ENCODE results near the gene GRM2. TPM values are rescaled to one million over a fixed set of nuclear protein-coding genes. Genes with fewer than 3 reads are reported as not detected.

GRM2 gene
- total and polyA plus RNA-seq, 10 of the 15 experiments (the other 5 are each of a cell fraction or from before 2014, with no cell fraction given): 0.01 to 0.14 (median 0.06) TPM; not detected in 5

DNA sequence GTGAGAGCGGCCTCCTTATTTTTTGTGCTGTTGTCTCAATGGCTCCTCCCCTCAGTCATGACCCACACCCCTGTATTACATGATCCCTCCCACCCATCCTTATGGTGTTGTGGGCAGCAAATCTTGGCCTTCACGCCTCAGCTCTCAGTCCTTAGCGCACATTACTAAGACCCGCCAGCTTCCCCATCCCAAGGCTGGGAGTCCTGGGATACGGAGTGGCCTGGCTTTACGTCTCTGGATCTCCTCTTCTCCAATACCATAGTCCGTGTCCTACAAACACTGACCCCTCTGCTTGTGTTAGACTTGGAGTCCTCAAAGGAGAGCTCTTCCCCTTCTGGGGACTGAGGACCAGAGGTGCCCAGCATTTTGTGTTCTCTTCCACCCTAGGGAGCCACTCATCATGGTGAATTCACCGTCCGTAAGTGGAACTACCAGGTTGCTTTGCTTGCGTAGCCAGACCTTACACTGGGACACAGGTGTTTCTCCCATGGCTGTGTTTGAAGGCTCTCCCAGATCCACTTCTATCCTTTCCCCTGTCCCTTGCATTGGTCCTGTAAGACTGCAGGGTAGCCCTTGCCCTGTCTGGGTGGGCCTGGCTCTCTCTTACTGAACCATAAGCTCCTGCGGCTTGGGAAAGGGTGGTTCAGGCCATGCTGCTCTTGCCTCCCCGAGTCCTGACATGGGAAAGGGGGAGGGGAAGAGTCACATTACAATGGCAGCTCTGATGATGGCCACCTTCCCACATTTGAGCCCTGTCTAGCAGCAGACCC, 13.6 kb downstream of the GRM2 start:
- CTCF ChIA-PET: interaction anchor here (0.6 to 5.6 kb wide), 5 partner anchors 38 to 219 kb away, joined by 3 to 116 read pairs (median 13); no protein-coding TSS in a partner anchor

DNA sequence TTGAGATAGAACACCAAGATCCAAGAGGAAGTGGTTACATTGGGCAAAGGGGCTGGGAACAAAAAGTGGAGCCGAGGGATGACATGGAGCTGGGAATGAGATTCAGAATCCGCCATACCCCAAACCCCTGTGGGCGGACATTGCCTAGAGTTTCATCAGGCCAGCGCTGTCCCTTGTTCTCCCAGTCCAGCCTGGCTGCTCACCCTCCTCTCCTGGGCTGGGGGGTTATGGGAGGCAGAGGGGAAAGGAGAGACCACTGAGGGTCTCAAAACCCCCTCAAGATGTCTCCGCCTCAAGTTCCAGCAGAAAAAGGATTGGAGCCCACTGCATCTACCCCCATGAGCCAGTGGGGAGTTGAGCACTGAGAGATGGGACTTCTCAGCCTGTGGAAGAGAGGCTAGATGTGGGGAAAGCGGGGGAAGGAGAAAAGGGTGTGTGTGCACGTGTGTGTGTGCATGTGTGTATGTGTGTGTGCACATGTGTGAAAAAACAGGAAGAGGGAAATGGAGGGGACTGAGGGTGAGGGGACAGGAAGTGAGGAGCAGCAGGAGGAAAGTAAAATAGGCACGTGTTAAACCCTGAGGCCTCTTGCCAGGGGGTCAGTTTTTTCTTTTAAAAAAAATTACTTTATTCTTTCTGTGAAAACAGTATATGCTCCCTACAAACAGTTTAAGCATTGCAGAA, 14.3 kb downstream of the GRM2 start:
- ChIA-PET SMC1A (ENCODE audit: uncharacterized antibody, unreplicated experiment) (interaction anchor here (0.7 to 3.0 kb wide), 2 partner anchors 10 to 77 kb away, joined by 3 to 24 read pairs; no protein-coding TSS in a partner anchor), POLR2A (interaction anchor here (1.2 kb wide), 1 partner anchor 43 kb away, joined by 3 read pairs; no protein-coding TSS in a partner anchor), RAD21 (ENCODE audit: unreplicated experiment) (interaction anchor here (2.8 kb wide), 1 partner anchor 77 kb away, joined by 47 read pairs; no protein-coding TSS in a partner anchor), CTCF (interaction anchor here (1.4 to 5.6 kb wide), 2 partner anchors 51 to 78 kb away, joined by 3 to 116 read pairs; no protein-coding TSS in a partner anchor)
- no peaks in the 10 kb centered on the region for H3K4me1 ChIP-seq (ENCODE audit: control insufficient read depth, insufficient read depth, low read length)
- DNase-seq (ENCODE audit: low read depth, low spot score) (no peak), FAIRE-seq (no peak), ATAC-seq (no peak)
- BruUV-seq (replicated peaks): no TSS peak
- no peaks in the 10 kb centered on the region for H4K20me1 ChIP-seq (ENCODE audit: control insufficient read depth, insufficient read depth)
- H3K4me3 ChIP-seq: no peak overlapping the region
- H3K4me2 ChIP-seq (ENCODE audit: control insufficient read depth, insufficient read depth): no peak overlapping the region
- H2AFZ ChIP-seq (ENCODE audit: control insufficient read depth, low read depth, low read length): no peak overlapping the region
- in situ Hi-C loops (cut with MboI): no loop called here
- no peaks in the 10 kb centered on the region for H3K79me2 ChIP-seq (ENCODE audit: control insufficient read depth, insufficient read depth, low read length)
- 47% methylated on average over 8 of the region's 8 CpGs for WGBS (ENCODE audit: insufficient coverage, insufficient replicate concordance, low lambda C conversion rate, missing lambda C conversion rate)
- H3K27ac ChIP-seq (ENCODE audit: control insufficient read depth, insufficient read depth): no peak overlapping the region
- intact Hi-C loops (cut with micrococcal nuclease; ENCODE audit: unreplicated experiment): no loop called here
- H3K9me3 ChIP-seq (replicated peaks; ENCODE audit: control insufficient read depth, insufficient read depth, low read length): no peaks in the 10 kb centered on the region
- H3K27me3 ChIP-seq (replicated peaks in 1 of 2; ENCODE audit: control insufficient read depth in 2 of 2, insufficient read depth in 2 of 2, low read length in 1 of 2): no peaks in the 10 kb centered on the region
- TF ChIP-seq CEBPB (IDR thresholded peaks at IDR 0.05; ENCODE audit: borderline replicate concordance in 1 of 2, low read depth in 2 of 2, low read length in 2 of 2): no peak
- TF ChIP-seq BHLHE40 (IDR thresholded peaks at IDR 0.05; ENCODE audit: borderline replicate concordance in 1 of 2, low read depth in 2 of 2, low read length in 1 of 2): peak; percentile 44 to 57; a peak in 3 of 4 replicates
- H3K9ac ChIP-seq (ENCODE audit: control insufficient read depth, insufficient read depth, low read length): no peak overlapping the region
- H3K36me3 ChIP-seq (ENCODE audit: control insufficient read depth in 2 of 2, insufficient read depth in 2 of 2, low read length in 1 of 2): no peaks in the 10 kb centered on the region

More for the DNA sequence above, 13.6 kb downstream of the GRM2 start:
- no peak overlapping the region for H3K9ac ChIP-seq (ENCODE audit: control insufficient read depth, insufficient read depth, low read length)
- ATAC-seq (no peak), FAIRE-seq (no peak), DNase-seq (ENCODE audit: low read depth, low spot score) (no peak)
- H3K27ac ChIP-seq (ENCODE audit: control insufficient read depth, insufficient read depth): no peak overlapping the region
- ChIA-PET SMC1A (ENCODE audit: uncharacterized antibody, unreplicated experiment) (interaction anchor here (0.7 to 3.0 kb wide), 2 partner anchors 10 to 77 kb away, joined by 3 to 24 read pairs; no protein-coding TSS in a partner anchor), RAD21 (ENCODE audit: unreplicated experiment) (interaction anchor here (1.8 to 2.8 kb wide), 2 partner anchors 78 to 221 kb away, joined by 5 to 47 read pairs; partner anchors contain the start of gene DCAF1), POLR2A (interaction anchor here (1.2 kb wide), 1 partner anchor 44 kb away, joined by 3 read pairs; no protein-coding TSS in a partner anchor)
- no peak overlapping the region for H3K4me3 ChIP-seq
- H3K79me2 ChIP-seq (ENCODE audit: control insufficient read depth, insufficient read depth, low read length): no peaks in the 10 kb centered on the region
- H2AFZ ChIP-seq (ENCODE audit: control insufficient read depth, low read depth, low read length): no peak overlapping the region
- intact Hi-C loops (cut with micrococcal nuclease; ENCODE audit: unreplicated experiment): no loop called here
- H3K36me3 ChIP-seq (ENCODE audit: control insufficient read depth in 2 of 2, insufficient read depth in 2 of 2, low read length in 1 of 2): no peaks in the 10 kb centered on the region
- BruUV-seq (replicated peaks): no TSS peak
- in situ Hi-C loops (cut with MboI): no loop called here
- no peaks in the 10 kb centered on the region for H3K4me1 ChIP-seq (ENCODE audit: control insufficient read depth, insufficient read depth, low read length)
- TF ChIP-seq FOXK2 (IDR thresholded peaks at IDR 0.05) (no peak), KAT2A (conservative IDR thresholded peaks at IDR 0.05; ENCODE audit: control insufficient read depth, low read depth, low read length) (no peak)
- no peak overlapping the region for H3K4me2 ChIP-seq (ENCODE audit: control insufficient read depth, insufficient read depth)
- WGBS (ENCODE audit: insufficient coverage, insufficient replicate concordance, low lambda C conversion rate, missing lambda C conversion rate): 54% methylated on average over 12 of the region's 12 CpGs
- no peaks in the 10 kb centered on the region for H3K27me3 ChIP-seq (replicated peaks in 1 of 2; ENCODE audit: control insufficient read depth in 2 of 2, insufficient read depth in 2 of 2, low read length in 1 of 2)
- no peaks in the 10 kb centered on the region for H3K9me3 ChIP-seq (replicated peaks; ENCODE audit: control insufficient read depth, insufficient read depth, low read length)
- H4K20me1 ChIP-seq (ENCODE audit: control insufficient read depth, insufficient read depth): no peaks in the 10 kb centered on the region
